Measurements from ENCODE around the gene B3GALNT2. TPM values are rescaled to one million over a fixed set of nuclear protein-coding genes. Genes with fewer than 3 reads are reported as not detected.

B3GALNT2 gene
- total and polyA plus RNA-seq, 2 of the 8 experiments (the other 6 are each of a cell fraction or from before 2014, with no cell fraction given) = 15.4 to 39.4 TPM

DNA sequence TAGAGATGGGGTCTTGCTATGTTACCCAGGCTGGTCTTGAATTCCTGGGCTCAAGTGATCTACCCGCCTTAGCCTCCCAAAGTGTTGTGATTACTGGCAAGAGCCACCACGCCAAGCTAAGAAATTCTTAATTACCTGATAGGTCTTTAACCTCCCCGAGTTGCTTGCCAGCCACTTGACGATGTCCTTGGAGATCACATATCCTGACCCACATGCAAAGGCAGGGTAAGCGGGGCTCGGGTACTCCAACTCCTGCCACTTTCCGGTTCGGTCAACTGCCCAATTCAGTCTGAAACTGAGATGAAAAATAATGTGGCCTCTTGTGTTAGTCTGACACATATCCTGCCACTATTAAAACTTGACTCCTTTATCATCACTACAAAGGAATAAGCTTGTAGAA is 50.2 kb downstream of the B3GALNT2 start (continued):
- TF ChIP-seq POU5F1 (IDR thresholded peaks at IDR 0.05; ENCODE audit: low read depth, low read length) (no peak), SIRT6 (IDR thresholded peaks at IDR 0.05; ENCODE audit: low read length) (no peak)

Measured in H1 (cell line).